IMR-90 (cell line): ENCODE measurements around the gene MICB. TPM values are rescaled to one million over a fixed set of nuclear protein-coding genes. Genes with fewer than 3 reads are reported as not detected.

Source experiments
- ATAC-seq: fragments of 200-7000 bp; cut with Tn5 transposase; 2 replicates; pipeline ENCODE4 v1.9.1; 2020; ENCODE audit warnings: low read depth, mild to moderate bottlenecking, moderate library complexity
- BruUV-seq: library from RNA; stranded (reverse); fragments of 400-500 nt; replicated peaks from 2 replicates; lab custom pipeline; 2021; lab: Mats Ljungman, UMichigan
- CTCF ChIA-PET: fragments of 300-600 bp; formaldehyde crosslinking; extraction: SDS; loops from one replicate; lab custom pipeline; 2021; ENCODE audit warnings: antibody characterized with exemption; lab: Yijun Ruan, JAX
- POLR2A ChIA-PET: fragments of 300-600 bp; sonication (Branson Sonifier 250); formaldehyde crosslinking; loops from one replicate; lab custom pipeline; 2022; ENCODE audit warnings: antibody characterized with exemption; ENCODE audit not compliant: unreplicated experiment; lab: Charles Lee
- DNase-seq: peaks from one replicate; pipeline ENCODE4 v3.0.0; 2013
- H2AFZ ChIP-seq: replicated peaks from 2 replicates; pipeline ENCODE3; 2013; ENCODE audit warnings: low read length, mild to moderate bottlenecking; ENCODE audit not compliant: poor library complexity
- H2AK5ac ChIP-seq: 2 replicates; pipeline ENCODE4 v1.6.1; 2013; ENCODE audit warnings: low read depth, low read length, inconsistent platforms
- H2AK9ac ChIP-seq: replicated peaks from 2 replicates; pipeline ENCODE3; 2013; ENCODE audit warnings: mild to moderate bottlenecking, low read depth, low read length, moderate library complexity; ENCODE audit not compliant: poor library complexity
- H2BK120ac ChIP-seq: 2 replicates; pipeline ENCODE4 v1.6.1; 2013; ENCODE audit warnings: low read depth, low read length, inconsistent platforms
- H2BK15ac ChIP-seq: 3 replicates; pipeline ENCODE4 v1.6.1; 2013; ENCODE audit warnings: low read depth, low read length, inconsistent platforms
- H2BK20ac ChIP-seq: 2 replicates; pipeline ENCODE4 v1.6.1; 2013; ENCODE audit warnings: low read depth, mild to moderate bottlenecking, inconsistent platforms, low read length, moderate library complexity
- H2BK5ac ChIP-seq: 2 replicates; pipeline ENCODE4 v1.6.1; 2013; ENCODE audit warnings: mild to moderate bottlenecking, low read depth, low read length, inconsistent platforms; ENCODE audit not compliant: poor library complexity, severe bottlenecking
- H3K14ac ChIP-seq: replicated peaks from 2 replicates; pipeline ENCODE4 v1.6.1; 2013; ENCODE audit warnings: low read depth, low read length, inconsistent platforms
- H3K18ac ChIP-seq: 2 replicates; pipeline ENCODE4 v1.6.1; 2013; ENCODE audit warnings: low read depth, low read length, control low read depth
- H3K23ac ChIP-seq: 2 replicates; pipeline ENCODE4 v1.6.1; 2013; ENCODE audit warnings: low read depth, low read length, inconsistent platforms
- H3K27ac ChIP-seq: 2 replicates; pipeline ENCODE4 v1.5.1; 2013; ENCODE audit warnings: mild to moderate bottlenecking, control low read depth, low read length; ENCODE audit not compliant: insufficient read depth
- H3K27me3 ChIP-seq: 2 replicates; pipeline ENCODE4 v1.6.1; 2013; ENCODE audit warnings: low read length; ENCODE audit not compliant: control insufficient read depth, insufficient read depth
- H3K36me3 ChIP-seq: 2 replicates; pipeline ENCODE4 v1.6.1; 2013; ENCODE audit warnings: low read length, mixed read lengths; ENCODE audit not compliant: control insufficient read depth, insufficient read depth
- H3K4ac ChIP-seq: 2 replicates; pipeline ENCODE4 v1.6.1; 2013; ENCODE audit warnings: low read depth, low read length, inconsistent platforms
- H3K4me1 ChIP-seq: 2 replicates; pipeline ENCODE4 v1.6.1; 2013; ENCODE audit warnings: low read length, mixed read lengths; ENCODE audit not compliant: control insufficient read depth, insufficient read depth
- H3K4me2 ChIP-seq: 2 replicates; pipeline ENCODE4 v1.6.1; 2013; ENCODE audit warnings: low read depth, mild to moderate bottlenecking, control low read depth, low read length, moderate library complexity
- H3K4me3 ChIP-seq: 2 replicates; pipeline ENCODE4 v1.5.1; 2013; ENCODE audit warnings: low read depth, mild to moderate bottlenecking, control low read depth, low read length, moderate library complexity; ENCODE audit not compliant: insufficient read depth
- H3K56ac ChIP-seq: 2 replicates; pipeline ENCODE4 v1.6.1; 2013; ENCODE audit warnings: low read length, inconsistent platforms; ENCODE audit not compliant: insufficient read depth; ENCODE audit errors: extremely low read depth
- H3K79me1 ChIP-seq, 2 experiments: 2 replicates each; pipeline ENCODE4 v1.6.1; 2013; ENCODE audit warnings: low read length in 2 of 2, inconsistent platforms in 1 of 2, low read depth in 1 of 2
- H3K9ac ChIP-seq: 2 replicates; pipeline ENCODE4 v1.6.1; 2013; ENCODE audit warnings: low read depth, low read length, control low read depth
- H3K9me1 ChIP-seq: 2 replicates; pipeline ENCODE4 v1.6.1; 2013; ENCODE audit warnings: low read length, inconsistent platforms; ENCODE audit not compliant: insufficient read depth
- H3K9me3 ChIP-seq: 2 replicates; pipeline ENCODE4 v1.6.1; 2013; ENCODE audit warnings: low read length; ENCODE audit not compliant: control insufficient read depth, insufficient read depth
- H4K20me1 ChIP-seq: 2 replicates; pipeline ENCODE4 v1.6.1; 2013; ENCODE audit warnings: low read length, inconsistent platforms; ENCODE audit not compliant: insufficient read depth
- H4K5ac ChIP-seq: 2 replicates; pipeline ENCODE4 v1.6.1; 2013; ENCODE audit warnings: mild to moderate bottlenecking, low read depth, low read length, control low read depth
- H4K8ac ChIP-seq, 2 experiments: 2 replicates each; pipeline ENCODE4 v1.6.1; 2013; ENCODE audit warnings: low read depth in 2 of 2, low read length in 2 of 2, control low read depth in 1 of 2, inconsistent platforms in 1 of 2
- H4K91ac ChIP-seq: 2 replicates; pipeline ENCODE4 v1.6.1; 2013; ENCODE audit warnings: low read depth, low read length, inconsistent platforms; ENCODE audit not compliant: insufficient read depth
- BHLHE40 ChIP-seq: fragments of 150-350 bp; IDR thresholded peaks from 2 replicates; pipeline ENCODE4 v1.6.1; 2016; ENCODE audit warnings: mild to moderate bottlenecking, low read depth, low read length
- CEBPB ChIP-seq: IDR thresholded peaks from 2 replicates; pipeline ENCODE4 v1.6.1; 2012; ENCODE audit warnings: low read depth, low read length, improper control_type of control experiment
- CHD1 ChIP-seq: IDR thresholded peaks from 2 replicates; pipeline ENCODE4 v1.6.1; 2012; ENCODE audit warnings: low read depth, low read length, improper control_type of control experiment
- FOS ChIP-seq: fragments of 150-350 bp; IDR thresholded peaks from 2 replicates; pipeline ENCODE4 v1.6.1; 2016; ENCODE audit warnings: low read depth, low read length
- MAFK ChIP-seq: IDR thresholded peaks from 2 replicates; pipeline ENCODE4 v1.6.1; 2012; ENCODE audit warnings: low read depth, low read length, improper control_type of control experiment
- MAZ ChIP-seq: IDR thresholded peaks from 2 replicates; pipeline ENCODE4 v1.6.1; 2012; ENCODE audit warnings: low read depth, mild to moderate bottlenecking, low read length, improper control_type of control experiment, moderate library complexity, borderline replicate concordance
- MXI1 ChIP-seq: IDR thresholded peaks from 2 replicates; pipeline ENCODE4 v1.6.1; 2012; ENCODE audit warnings: low read depth, mild to moderate bottlenecking, low read length, moderate library complexity, borderline replicate concordance
- NFE2L2 ChIP-seq: fragments of 150-350 bp; IDR thresholded peaks from 2 replicates; pipeline ENCODE4 v1.6.1; 2016; ENCODE audit warnings: low read depth, mild to moderate bottlenecking, low read length
- POLR2A ChIP-seq: IDR thresholded peaks from 2 replicates; pipeline ENCODE4 v1.6.1; 2012; ENCODE audit warnings: mild to moderate bottlenecking, low read depth, low read length
- RAD21 ChIP-seq: IDR thresholded peaks from 2 replicates; pipeline ENCODE4 v1.6.1; 2012; ENCODE audit warnings: low read length, improper control_type of control experiment
- RCOR1 ChIP-seq: IDR thresholded peaks from 2 replicates; pipeline ENCODE4 v1.6.1; 2012; ENCODE audit warnings: mild to moderate bottlenecking, low read length, improper control_type of control experiment; ENCODE audit not compliant: insufficient replicate concordance
- RFX5 ChIP-seq: IDR thresholded peaks from 2 replicates; pipeline ENCODE4 v1.8.0; 2012; ENCODE audit warnings: low read depth, mild to moderate bottlenecking, low read length, moderate library complexity
- SMC3 ChIP-seq: fragments of 150-350 bp; IDR thresholded peaks from 2 replicates; pipeline ENCODE4 v1.6.1; 2016; ENCODE audit warnings: low read depth, mild to moderate bottlenecking, antibody characterized with exemption, low read length, moderate library complexity
- WGBS, 2 experiments: methylation state at CpG; one replicate each; pipeline versions ENCODE4 v1.1.5 to v1.1.7; 2013; ENCODE audit warnings: missing lambda C conversion rate in 2 of 2; ENCODE audit not compliant: insufficient read length in 1 of 2; ENCODE audit errors: extremely low coverage in 2 of 2; 5-methylcytosine and 5-hydroxymethylcytosine counted together
- dilution Hi-C: fragments of 300-500 bp; cut with HindIII; formaldehyde crosslinking; loops from one replicate; pipeline ENCODE4 v1.14.3; 2018; ENCODE audit warnings: low sequenced_read_pairs; ENCODE audit not compliant: unreplicated experiment
- in situ Hi-C: fragments of 300-500 bp; cut with MboI; formaldehyde crosslinking; loops from 3 replicates; pipeline ENCODE4 v1.14.3; 2019; ENCODE audit warnings: low sequenced_read_pairs, inconsistent platforms, mixed read lengths
- intact Hi-C: fragments of 100-400 bp; cut with micrococcal nuclease; formaldehyde crosslinking; loops from 2 replicates; pipeline ENCODE4 v1.10.0; 2022
- polyA plus RNA-seq, 3 experiments: library from polyadenylated mRNA; depleted of rRNA; stranded (reverse); fragments of >200 nt; gene quantifications; 2 replicates each; pipeline ENCODE4 v1.2.3, GENCODE V29; 2012; ENCODE audit warnings: low replicate concordance in 1 of 3
- total RNA-seq: library from RNA; depleted of rRNA; stranded (reverse); fragments of >200 nt; gene quantifications from 2 replicates; pipeline ENCODE4 v1.2.3, GENCODE V29; 2012
- TF ChIP-seq, protein P1 (sequence below): fragments of 150-350 bp; IDR thresholded peaks from 2 replicates; pipeline ENCODE4 v1.6.1; 2016; ENCODE audit warnings: low read depth, mild to moderate bottlenecking, low read length, moderate library complexity, borderline replicate concordance
- TF ChIP-seq, protein P2 (sequence below): conservative IDR thresholded peaks from 2 replicates; pipeline ENCODE4 v1.5.1; 2012; ENCODE audit warnings: mild to moderate bottlenecking, low read depth, low read length, improper control_type of control experiment
- TF ChIP-seq, protein P3 (sequence below): fragments of 150-350 bp; IDR thresholded peaks from 2 replicates; pipeline ENCODE4 v1.6.1; 2017; ENCODE audit warnings: mild to moderate bottlenecking, antibody characterized with exemption, low read length, low read depth

The MICB gene
- total and polyA plus RNA-seq, 2 of the 4 experiments (the other 2 are of a cell fraction): 9.6 to 11.1 TPM

GRCh38 chr6:31540640-31541039, 42.7 kb downstream of the MICB start:
- BruUV-seq: no TSS peak
- H2AK5ac ChIP-seq: peak overlapping the region; percentile 99
- peak overlapping the region; percentile 99 for H3K23ac ChIP-seq
- peak overlapping the region; percentile 100 for H3K14ac ChIP-seq
- H3K9me3 ChIP-seq: no peaks in the 10 kb centered on the region
- peak overlapping the region; percentile 99 for H4K91ac ChIP-seq
- H2BK5ac ChIP-seq: peak overlapping the region; percentile 99
- H3K79me1 ChIP-seq: peaks cover 17 to 55% of the 10 kb centered on the region in 2 experiments
- no peak overlapping the region for H2AFZ ChIP-seq
- peaks cover 10% of the 10 kb centered on the region for H3K4me1 ChIP-seq
- peak overlapping the region; percentile 96 for H3K4ac ChIP-seq
- peaks cover 35% of the 10 kb centered on the region for H3K36me3 ChIP-seq
- H3K9me1 ChIP-seq: 0 out of 2 replicates have a peak, but pooled peaks cover 6% of the 10 kb centered on the region
- ChIA-PET POLR2A (interaction anchor here (0.6 kb wide), 1 partner anchor 120 kb away, joined by 4 read pairs; the partner anchor contains the start of gene C6orf47), CTCF (interaction anchor here (1.0 to 1.1 kb wide), 2 partner anchors 8 to 55 kb away, joined by 3 read pairs; no protein-coding TSS in a partner anchor)
- WGBS, 2 experiments: no CpG with 5 or more reads among the region's 4 CpGs
- ATAC-seq (no peak), DNase-seq (no peak)
- H3K27me3 ChIP-seq: no peaks in the 10 kb centered on the region
- no peak overlapping the region for H3K18ac ChIP-seq
- TF ChIP-seq RAD21: no peak
- TF ChIP-seq BHLHE40: no peak
- TF ChIP-seq NFE2L2: no peak
- TF ChIP-seq MXI1: no peak
- TF ChIP-seq, protein P1, sequence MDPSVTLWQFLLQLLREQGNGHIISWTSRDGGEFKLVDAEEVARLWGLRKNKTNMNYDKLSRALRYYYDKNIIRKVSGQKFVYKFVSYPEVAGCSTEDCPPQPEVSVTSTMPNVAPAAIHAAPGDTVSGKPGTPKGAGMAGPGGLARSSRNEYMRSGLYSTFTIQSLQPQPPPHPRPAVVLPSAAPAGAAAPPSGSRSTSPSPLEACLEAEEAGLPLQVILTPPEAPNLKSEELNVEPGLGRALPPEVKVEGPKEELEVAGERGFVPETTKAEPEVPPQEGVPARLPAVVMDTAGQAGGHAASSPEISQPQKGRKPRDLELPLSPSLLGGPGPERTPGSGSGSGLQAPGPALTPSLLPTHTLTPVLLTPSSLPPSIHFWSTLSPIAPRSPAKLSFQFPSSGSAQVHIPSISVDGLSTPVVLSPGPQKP: no peak
- TF ChIP-seq FOS: no peak
- TF ChIP-seq, protein P2, sequence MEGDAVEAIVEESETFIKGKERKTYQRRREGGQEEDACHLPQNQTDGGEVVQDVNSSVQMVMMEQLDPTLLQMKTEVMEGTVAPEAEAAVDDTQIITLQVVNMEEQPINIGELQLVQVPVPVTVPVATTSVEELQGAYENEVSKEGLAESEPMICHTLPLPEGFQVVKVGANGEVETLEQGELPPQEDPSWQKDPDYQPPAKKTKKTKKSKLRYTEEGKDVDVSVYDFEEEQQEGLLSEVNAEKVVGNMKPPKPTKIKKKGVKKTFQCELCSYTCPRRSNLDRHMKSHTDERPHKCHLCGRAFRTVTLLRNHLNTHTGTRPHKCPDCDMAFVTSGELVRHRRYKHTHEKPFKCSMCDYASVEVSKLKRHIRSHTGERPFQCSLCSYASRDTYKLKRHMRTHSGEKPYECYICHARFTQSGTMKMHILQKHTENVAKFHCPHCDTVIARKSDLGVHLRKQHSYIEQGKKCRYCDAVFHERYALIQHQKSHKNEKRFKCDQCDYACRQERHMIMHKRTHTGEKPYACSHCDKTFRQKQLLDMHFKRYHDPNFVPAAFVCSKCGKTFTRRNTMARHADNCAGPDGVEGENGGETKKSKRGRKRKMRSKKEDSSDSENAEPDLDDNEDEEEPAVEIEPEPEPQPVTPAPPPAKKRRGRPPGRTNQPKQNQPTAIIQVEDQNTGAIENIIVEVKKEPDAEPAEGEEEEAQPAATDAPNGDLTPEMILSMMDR: no peak
- TF ChIP-seq CEBPB: no peak
- no peak for TF ChIP-seq RCOR1
- TF ChIP-seq, protein P3, sequence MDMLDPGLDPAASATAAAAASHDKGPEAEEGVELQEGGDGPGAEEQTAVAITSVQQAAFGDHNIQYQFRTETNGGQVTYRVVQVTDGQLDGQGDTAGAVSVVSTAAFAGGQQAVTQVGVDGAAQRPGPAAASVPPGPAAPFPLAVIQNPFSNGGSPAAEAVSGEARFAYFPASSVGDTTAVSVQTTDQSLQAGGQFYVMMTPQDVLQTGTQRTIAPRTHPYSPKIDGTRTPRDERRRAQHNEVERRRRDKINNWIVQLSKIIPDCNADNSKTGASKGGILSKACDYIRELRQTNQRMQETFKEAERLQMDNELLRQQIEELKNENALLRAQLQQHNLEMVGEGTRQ: no peak
- no peak for TF ChIP-seq MAFK
- TF ChIP-seq CHD1: no peak
- TF ChIP-seq POLR2A: no peak
- TF ChIP-seq RFX5: no peak
- no peak for TF ChIP-seq MAZ
- no peak for TF ChIP-seq SMC3
- H3K56ac ChIP-seq: peak overlapping the region; percentile 99
- dilution Hi-C loops (no loop called here), intact Hi-C loops (loop anchor here (1.0 kb wide), 1 partner anchor 47 kb away; no protein-coding TSS in a partner anchor), in situ Hi-C loops (loop anchor here (5.0 to 10.0 kb wide), 2 partner anchors 48 to 294 kb away; no protein-coding TSS in a partner anchor)
- peak overlapping the region; percentile 85 for H3K4me2 ChIP-seq
- no peak overlapping the region for H2BK20ac ChIP-seq
- no peak overlapping the region for H2BK15ac ChIP-seq
- peak overlapping the region; percentile 87 to 99; a peak in 3 of 4 replicates for H4K8ac ChIP-seq
- peaks cover 61% of the 10 kb centered on the region for H4K20me1 ChIP-seq
- H2AK9ac ChIP-seq: peak overlapping the region; percentile 98
- peak overlapping the region; percentile 87 for H4K5ac ChIP-seq
- H2BK120ac ChIP-seq: peak overlapping the region; percentile 73; the same call in 1 of the 2 replicates
- peak overlapping the region; percentile 99 for H3K9ac ChIP-seq
- peak overlapping the region; percentile 83 for H3K27ac ChIP-seq
- H3K4me3 ChIP-seq: peak overlapping the region; percentile 72
